ENCODE results near the gene LBX1. TPM values are rescaled to one million over a fixed set of nuclear protein-coding genes. Genes with fewer than 3 reads are reported as not detected.

The LBX1 gene
- total RNA-seq, 2 experiments from 2014 or later: not detected

Other genes starting within 250 kb of the LBX1 start
- gene MRPL43, start 242.0 kb downstream of the LBX1 start, total RNA-seq: 10 to 100 TPM; 56.7 to 56.8 TPM
- gene TWNK, start 241.9 kb downstream of the LBX1 start, total RNA-seq: 10 to 100 TPM; 41.0 to 42.0 TPM
- 10 to 100 TPM; 14.2 to 14.8 TPM for gene LZTS2, start 229.7 kb downstream of the LBX1 start, total RNA-seq
- under 1 TPM; 0.27 TPM for gene PDZD7, start 198.3 kb downstream of the LBX1 start, total RNA-seq
- 10 to 100 TPM; 21.2 to 23.0 TPM for gene SFXN3, start 198.2 kb downstream of the LBX1 start, total RNA-seq
- under 1 TPM; 0.21 to 0.31 TPM for gene KAZALD1, start 167.5 kb downstream of the LBX1 start, total RNA-seq
- not detected for gene TLX1, start 98.2 kb downstream of the LBX1 start, total RNA-seq
- gene BTRC, start 124.7 kb upstream of the LBX1 start, total RNA-seq: 10 to 100 TPM; 17.3 to 20.6 TPM

Measured in activated CD8-positive, alpha-beta memory T cell treated with anti-CD3 and anti-CD28 coated beads for 36 hours (primary cell).